Measurements from ENCODE around the gene DOK1.

Gene DOK1

GRCh38 chr2:74571058-74571457 lies 16.5 kb downstream of the DOK1 start:
- DNase-seq, result no peak

DNA sequence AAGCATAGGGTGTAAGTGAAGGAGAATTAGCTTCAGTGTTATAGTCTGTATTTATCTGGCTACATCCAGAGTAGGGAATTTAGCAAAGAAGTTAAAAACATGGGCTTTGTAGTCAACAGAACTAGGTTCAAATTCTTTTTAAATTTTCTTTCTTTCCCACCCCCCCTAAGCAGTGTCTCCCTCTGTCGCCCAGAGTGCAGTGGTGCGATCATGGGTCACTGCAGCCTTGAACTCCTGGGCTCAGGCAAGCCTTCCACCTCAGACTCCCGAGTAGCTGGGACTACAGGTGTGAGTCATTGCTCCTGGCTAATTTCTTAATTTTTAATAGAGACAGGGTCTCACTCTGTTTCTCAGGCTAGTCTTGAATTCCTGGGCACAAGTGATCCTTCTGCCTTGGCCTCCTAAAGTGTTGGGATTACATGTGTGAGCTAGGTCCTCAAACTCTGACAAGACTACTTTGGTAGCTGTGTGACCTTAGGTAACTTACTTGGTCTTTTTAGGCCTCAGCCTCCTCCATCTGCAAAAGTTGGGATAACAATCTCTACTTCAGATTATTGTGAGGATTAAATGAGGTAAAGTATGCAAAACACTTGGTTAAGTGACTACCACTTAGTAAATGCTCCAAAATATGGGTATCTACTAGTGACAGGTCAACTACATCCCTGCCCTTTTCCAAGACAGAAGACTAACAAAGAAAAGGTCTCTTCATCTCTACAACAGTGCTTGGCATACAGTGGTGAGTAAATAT lies 17.8 kb downstream of the DOK1 start:
- DNase-seq, result no peak

- peak; percentile 87 for DNase-seq
Measured at GRCh38 chr2:74573747-74574562, 19.4 kb downstream of the DOK1 start.

- no peak for DNase-seq
Measured at GRCh38 chr2:74575320-74575719, 20.8 kb downstream of the DOK1 start.

DNA sequence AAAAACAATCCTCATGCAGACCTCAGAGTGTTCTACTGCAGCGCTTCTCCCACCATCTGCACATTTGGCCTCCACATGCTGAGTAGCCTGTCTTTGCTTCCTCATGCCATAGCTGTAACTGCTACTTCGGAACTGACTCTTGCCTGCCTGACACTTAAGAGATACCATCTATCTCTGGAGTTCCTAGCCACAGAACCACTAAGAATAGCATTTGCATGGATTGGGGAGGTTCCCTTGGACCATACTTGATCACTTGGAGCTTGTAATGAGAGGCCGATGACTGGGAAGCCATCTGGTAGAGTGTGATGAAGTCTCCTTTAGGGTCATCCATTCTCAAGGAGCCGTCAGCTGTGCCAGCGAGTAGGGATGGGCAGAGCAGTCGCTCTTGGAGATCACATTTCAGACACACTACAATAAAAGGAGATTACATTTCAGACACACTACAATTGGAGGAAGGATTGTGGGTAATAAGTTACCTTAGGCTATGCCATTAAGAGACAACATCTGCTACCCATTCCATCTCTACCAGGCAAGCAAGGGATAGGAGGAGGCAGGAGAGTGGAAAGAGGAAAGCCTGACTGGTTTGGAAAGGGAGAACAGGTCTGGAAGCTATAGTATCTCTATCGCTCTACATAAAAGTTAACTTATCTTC lies 21.8 kb downstream of the DOK1 start:
- DNase-seq, result no peak

GRCh38 chr2:74576863-74577229 lies 22.3 kb downstream of the DOK1 start:
- DNase-seq, result peak; percentile 31

DNA sequence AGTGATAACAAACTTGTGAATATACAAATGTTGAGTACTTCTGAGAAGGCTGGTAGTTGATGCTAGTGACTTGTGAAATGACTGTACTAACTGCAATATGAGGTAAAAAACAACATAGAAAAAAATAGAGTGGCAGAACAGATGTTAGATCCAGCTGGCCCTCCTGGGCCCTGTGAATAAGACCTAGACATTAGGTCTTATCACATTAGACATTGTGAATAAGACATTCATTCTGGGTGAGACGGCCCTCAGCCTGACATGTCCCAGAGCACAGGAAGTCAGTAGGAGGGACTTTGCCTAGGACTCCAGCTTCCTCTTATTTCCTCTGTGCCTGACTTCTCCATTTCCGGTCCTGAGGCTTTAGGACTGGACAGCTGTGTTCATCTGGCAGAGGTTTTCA lies 22.9 kb downstream of the DOK1 start:
- DNase-seq, result peak; percentile 54

GRCh38 chr2:74578408-74578807 lies 23.9 kb downstream of the DOK1 start:
- no peak for DNase-seq

DNA sequence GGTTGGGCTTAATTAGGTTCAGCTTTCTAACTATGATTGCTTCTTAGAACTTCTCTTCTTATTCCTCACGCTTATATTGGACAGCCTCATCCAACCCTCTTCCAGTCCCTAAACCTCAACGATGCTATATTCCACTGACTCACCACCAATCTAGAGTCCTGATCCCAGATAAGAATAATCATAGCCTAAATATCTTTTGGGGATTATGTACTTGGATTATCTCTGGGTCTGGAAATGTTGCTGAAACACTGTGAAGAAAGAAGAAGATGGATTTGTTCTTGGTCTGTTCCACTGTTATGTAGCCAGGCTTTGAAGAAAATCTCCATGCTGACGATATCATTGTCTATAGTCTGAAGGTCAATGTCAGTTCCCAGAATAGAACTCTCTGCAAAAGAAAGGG lies 26.9 kb downstream of the DOK1 start:
- no peak for DNase-seq

- no peak for DNase-seq
Measured at GRCh38 chr2:74582184-74582583, 27.7 kb downstream of the DOK1 start.

DNA sequence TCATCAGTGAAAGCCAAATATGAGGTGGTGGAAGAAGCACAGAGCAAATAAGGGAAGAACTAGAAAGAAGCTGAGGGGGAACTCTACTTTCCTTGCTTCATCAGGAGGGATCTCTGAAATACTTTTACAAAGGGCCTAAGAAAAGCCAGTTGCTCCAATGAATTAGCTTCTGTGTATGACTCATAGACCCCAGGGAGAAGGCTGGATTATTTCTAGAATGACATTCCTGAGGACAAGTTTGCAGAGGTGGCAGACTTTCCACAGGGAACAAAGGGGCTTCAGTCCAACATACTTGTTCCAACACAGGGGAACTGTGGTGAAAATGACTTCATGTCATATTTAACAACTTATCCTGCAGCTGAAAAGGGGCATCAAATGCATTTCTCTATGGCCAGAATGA lies 29.0 kb downstream of the DOK1 start:
- DNase-seq, result no peak

GRCh38 chr2:74584088-74584645 lies 29.6 kb downstream of the DOK1 start:
- no peak for DNase-seq

DNA sequence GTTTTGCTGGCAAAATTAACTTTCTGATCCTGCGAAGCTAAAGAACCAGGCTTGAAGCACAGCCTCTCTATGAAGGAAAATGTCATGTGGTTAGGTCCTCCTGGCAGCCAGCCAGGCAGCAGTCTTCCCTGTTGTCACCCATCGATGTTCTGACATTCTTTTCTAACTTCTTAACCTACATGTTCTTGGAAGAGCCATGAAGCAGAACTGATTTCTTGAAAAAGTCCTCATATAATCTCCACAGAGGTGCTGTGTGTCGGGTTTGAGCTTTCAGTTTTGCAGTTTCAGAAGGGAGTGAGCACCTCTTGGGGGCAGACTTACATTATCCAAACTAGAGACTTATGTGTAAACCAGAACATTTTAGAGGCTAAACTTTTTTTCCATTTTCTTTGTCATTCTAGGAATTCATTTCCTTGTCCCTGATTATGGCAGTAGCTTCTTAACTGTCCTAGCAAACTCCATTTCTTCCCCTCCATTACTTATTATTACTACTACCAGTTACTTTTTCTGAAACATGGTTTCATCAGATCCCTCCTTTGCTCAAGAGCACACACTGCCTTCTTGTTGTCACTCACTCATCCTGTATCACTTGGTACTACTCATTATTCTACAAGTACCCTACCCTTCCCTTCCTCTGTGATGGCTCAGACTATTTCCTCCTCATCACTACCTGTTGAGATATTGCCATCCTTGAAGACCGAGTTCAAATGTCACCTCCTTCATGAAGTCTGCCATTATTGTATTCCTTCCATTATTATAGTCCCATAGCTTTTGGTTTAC lies 31.1 kb downstream of the DOK1 start:
- peak; percentile 56 for DNase-seq

GRCh38 chr2:74587664-74588277 lies 33.3 kb downstream of the DOK1 start:
- DNase-seq, result peak; percentile 82

DNA sequence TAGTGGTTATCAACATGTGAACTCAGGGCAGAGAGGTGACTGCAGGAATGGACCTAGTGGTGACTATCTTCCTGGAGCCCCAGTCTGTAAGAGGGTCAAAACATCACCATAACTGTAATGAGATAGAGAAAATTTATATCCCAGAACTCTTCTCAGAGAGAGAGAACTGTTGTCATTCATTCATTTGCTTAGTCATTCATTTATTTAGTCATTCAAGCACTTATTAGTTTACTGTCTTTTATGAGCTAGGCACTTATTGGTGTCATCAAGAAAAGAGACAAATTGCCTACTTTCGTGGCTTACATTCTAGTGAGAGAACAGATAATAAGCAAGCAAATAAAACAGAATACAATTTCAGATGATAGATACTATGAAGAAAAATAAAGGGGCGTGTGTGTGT lies 34.1 kb downstream of the DOK1 start:
- DNase-seq, result no peak

GRCh38 chr2:74593826-74594772 lies 39.6 kb downstream of the DOK1 start:
- DNase-seq, result no peak

GRCh38 chr2:74596584-74596983 lies 42.1 kb downstream of the DOK1 start:
- DNase-seq, result no peak

DNA sequence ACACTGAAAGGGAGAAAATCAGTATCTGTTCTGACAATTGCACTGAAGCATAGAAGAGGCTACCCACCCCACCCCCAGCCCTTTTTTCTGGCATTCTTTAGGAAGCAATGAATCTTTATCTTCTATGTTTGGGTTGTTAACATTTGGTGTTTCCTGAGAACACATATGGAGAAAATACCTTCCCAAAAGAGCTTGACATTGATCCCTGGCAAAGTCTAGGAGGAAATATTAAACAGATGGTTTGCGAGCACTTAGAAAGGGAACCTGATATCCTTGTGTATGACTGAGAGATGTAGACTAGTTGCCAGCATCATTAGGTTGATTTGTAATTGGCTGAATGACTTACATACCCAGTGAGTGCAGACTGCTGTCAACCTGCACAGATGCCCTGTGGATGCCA lies 42.9 kb downstream of the DOK1 start:
- DNase-seq, result no peak

DNA sequence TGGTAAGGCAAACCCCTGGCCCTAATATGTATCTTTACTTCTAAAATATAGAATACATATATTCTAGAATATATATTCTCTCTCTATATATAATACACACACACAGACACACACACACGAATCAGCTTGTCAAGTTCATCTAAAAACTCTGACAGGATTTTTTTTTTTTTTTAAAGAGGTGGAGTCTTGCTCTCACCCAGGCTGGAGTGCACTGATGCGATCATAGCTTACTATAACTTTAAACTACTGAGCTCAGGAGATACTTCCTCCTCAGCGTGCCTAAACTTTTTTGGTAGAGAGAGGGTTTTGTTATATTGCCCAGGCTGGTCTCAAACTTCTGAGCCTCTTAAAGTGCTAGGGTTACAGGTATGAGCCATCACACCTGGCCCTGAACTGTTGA lies 45.2 kb downstream of the DOK1 start:
- DNase-seq, result no peak

GRCh38 chr2:74602586-74603281 lies 48.2 kb downstream of the DOK1 start:
- DNase-seq, result no peak
